GM21529 (cell line): Measurements from ENCODE around the gene NPR1.
"Not testable (repeated sequence)": the region's sequence is repeated elsewhere in the genome, so short reads cannot be mapped to it uniquely, and the experiment has no call there.

Experiments
- ATAC-seq: cut with Tn5 transposase; IDR thresholded peaks from one replicate; pipeline ENCODE4 v1.9.1; 2021; ENCODE audit not compliant: unreplicated experiment

Gene NPR1

DNA sequence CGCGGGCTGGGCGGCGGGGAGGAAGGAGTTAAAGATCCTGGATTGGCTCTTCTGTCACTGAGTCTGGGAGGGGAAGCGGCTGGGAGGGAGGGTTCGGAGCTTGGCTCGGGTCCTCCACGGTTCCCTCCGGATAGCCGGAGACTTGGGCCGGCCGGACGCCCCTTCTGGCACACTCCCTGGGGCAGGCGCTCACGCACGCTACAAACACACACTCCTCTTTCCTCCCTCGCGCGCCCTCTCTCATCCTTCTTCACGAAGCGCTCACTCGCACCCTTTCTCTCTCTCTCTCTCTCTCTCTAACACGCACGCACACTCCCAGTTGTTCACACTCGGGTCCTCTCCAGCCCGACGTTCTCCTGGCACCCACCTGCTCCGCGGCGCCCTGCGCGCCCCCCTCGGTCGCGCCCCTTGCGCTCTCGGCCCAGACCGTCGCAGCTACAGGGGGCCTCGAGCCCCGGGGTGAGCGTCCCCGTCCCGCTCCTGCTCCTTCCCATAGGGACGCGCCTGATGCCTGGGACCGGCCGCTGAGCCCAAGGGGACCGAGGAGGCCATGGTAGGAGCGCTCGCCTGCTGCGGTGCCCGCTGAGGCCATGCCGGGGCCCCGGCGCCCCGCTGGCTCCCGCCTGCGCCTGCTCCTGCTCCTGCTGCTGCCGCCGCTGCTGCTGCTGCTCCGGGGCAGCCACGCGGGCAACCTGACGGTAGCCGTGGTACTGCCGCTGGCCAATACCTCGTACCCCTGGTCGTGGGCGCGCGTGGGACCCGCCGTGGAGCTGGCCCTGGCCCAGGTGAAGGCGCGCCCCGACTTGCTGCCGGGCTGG, at the start of gene NPR1:
TSS of gene NPR1 (plus strand) at position 170 of the 818 bp plus-strand sequence. CDS start at position 591, 421 bp downstream.
- no peak for ATAC-seq

DNA sequence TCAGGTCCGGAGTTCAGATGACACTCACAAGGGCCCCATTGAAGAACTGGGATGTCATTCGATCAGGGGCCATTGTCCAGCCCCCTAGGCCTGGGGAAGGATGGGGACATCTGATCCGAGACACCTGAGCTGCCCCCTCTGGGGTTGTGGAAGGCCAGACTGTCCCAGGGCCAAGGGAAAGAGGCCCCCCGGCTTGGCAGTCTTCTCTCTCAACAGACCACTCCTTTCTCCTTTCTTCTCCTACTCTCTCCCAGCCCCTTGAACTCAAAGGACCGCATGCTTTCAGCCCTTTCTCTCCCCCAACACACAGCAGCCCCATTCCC, 49.2 kb upstream of the NPR1 start:
- ATAC-seq, result no peak

DNA sequence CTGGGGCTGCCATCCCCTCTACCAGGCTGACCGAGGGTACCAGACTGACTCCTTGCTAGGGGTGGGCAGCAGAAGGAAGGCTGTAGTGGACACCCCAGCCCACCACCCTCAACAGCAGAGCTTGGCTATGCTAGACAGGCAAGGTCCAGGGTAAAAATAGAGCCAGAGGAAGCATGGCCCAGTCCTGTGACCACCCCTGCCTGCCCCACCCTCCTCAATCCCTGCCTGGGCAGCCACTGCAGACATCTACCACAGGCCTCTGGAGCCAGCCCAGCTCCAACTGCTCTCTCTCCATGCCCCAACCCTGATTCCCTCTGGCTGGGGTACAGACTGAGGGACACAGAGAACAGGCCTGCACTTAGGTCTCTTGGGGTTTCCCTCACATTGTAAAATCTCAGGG, 48.5 kb upstream of the NPR1 start:
- ATAC-seq, result no peak

DNA sequence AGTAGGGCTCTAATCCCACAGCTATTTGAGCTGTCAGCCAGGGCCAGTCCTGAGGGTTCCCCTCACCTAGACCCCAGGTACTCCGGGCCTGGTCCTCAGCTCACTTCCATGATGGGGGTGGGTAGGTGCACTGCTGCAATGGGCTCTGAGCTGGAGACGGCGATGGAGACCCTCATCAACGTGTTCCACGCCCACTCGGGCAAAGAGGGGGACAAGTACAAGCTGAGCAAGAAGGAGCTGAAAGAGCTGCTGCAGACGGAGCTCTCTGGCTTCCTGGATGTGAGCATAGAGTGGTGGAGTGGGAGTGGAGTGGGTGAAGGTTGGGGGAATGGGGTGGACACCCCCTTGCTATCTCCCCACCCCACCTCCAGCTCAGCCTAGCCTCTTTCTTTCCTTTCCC, 48.1 kb upstream of the NPR1 start:
- no peak for ATAC-seq

DNA sequence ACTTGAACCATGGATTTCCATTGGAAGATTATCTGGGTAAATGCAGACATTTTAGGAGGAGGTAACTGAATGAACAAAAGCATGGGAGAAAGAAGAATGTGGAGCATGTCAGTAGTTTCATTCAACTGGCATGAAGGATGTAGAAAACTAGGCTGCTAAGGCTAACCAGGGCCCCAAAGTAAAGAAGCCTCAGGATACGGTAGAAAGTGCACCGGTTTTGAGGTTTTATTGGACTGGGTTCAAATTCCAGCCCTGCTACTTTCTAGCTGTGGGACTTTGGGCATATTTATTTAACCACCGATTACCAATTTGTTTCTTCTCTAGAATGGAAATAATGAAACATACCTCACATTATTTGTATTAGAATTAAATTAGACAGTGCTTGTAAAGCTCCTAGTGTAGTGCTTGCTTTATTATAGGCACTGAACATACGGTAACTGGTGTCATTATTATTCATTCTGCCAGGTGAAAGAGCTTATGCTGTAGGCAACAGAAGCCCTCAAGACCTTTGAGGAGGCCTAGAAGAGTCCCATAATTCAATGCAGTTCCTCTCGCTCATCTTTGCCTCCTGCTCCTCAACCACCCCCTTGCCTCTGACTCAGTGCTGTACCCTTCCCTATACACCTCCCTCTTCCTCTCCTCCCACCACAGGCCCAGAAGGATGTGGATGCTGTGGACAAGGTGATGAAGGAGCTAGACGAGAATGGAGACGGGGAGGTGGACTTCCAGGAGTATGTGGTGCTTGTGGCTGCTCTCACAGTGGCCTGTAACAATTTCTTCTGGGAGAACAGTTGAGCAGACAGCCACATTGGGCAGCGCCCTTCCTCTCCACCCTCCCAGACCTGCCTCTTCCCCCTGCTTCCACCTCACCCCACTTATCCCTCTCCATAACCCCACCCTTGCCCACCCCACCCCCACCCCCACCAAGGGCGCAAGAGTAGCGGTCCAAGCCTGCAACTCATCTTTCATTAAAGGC, 47.2 kb upstream of the NPR1 start:
- no peak for ATAC-seq

DNA sequence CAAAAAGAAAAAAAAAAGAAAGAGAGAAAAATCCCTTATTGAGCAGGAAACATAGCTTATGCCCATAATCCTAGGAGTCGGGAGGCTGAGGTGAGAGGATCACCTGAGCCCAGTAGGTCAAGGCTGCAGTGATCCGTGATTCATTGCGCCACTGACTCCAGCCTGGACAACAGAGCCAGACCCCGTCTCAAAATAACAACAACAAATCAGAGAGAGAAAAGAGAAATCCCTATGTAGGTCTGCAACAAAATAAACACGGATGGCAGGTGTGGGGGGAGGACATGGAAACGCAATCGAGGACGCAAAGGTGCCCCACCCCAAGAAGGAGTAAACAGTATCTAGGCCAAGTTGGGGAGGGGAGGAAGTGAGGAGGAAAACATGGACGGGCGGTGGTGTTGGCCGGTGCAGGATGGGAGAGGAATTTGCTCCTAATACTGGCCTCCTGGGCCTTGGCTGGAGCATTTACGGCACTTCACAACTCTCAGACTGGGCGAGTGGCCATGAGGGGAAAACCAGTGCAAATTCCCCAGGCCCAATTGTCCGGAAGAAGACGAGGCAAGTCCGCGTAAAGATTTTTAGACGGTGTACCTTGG, 45.2 kb upstream of the NPR1 start:
- no peak for ATAC-seq

DNA sequence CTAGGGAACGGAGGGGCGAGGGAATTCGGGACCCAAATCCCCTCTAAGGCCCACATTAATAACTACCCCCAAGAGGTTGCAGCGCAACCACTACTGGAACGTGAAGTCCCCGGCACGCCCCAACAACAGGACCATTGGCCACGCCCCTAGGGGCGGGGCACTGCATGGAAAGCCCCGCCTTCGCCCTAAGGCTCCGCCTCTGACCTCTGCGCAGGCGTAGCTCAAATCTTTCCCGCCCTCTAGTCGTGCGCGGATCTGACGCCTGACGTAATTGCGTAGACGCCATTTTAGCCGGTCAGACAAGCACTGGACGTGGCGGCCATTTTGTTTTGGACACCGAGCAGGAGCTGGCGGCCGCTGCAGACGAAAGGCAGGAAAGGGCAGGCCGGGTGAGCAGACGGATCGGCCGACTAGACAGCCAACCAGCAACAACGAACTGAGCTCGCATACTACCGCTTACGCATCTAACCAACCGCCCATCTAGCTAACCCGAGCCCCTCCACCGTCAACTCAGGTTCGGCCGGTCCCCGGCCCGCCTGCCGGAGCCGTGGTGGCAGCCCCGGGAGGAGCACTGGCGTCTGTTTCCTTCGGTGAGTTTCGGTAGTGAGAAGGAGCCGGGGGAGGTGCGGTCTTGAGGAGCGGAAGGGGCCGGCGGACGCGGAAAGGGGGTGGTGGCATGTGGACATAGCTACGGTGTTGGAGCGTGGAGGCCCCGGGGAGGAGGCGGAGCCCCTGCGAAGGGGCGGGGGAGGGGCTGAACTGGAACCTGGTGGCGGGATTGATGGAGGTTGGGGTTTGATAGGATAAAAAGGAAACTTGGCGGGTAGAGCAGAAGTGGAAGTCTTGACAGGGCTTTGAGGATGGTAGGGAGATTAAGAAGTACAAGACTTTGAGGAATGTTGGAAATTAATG, 44.5 kb upstream of the NPR1 start, which contains the start of gene CHTOP:
TSS of gene CHTOP (plus strand) at position 313 of the 912 bp plus-strand sequence. CDS start 2,523 bp downstream, outside the sequence.
- peak; percentile 86 for ATAC-seq

DNA sequence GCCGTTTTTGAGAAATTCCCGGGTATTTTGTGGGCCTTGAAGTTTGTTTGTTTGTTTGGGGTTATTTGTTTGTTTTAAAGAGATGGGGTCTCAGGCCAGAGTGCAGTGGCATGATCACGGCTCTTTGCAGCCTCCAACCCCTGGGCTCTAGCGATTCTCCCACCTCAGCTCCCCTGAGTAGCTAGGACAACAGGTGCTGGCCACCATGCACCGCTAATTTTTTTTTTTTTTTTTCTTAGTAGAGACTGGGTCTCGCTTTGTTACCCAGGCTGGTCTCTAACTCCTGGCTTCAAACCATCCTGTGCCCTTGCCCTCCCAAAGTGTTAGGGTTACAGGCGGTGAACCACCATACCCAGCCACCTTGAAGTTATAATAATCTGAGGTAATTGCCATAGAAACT, 42.6 kb upstream of the NPR1 start:
- no peak for ATAC-seq

DNA sequence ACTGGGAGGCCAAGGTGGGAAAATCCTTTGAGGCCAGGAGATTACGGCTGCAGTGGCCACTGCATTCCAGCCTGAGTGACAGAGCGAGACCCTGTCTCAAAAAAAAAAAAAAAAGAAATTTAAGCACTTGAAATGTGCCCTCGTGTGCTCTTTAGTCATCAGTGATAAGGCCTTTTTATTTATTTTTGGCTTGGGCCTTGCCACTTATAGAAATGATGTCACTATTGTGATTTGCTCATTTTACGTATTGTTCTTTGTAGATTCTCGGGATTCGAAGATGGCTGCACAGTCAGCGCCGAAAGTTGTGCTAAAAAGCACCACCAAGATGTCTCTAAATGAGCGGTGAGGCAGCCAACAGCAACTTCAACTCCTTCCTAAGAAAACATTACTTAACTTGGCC, 42.2 kb upstream of the NPR1 start:
- no peak for ATAC-seq

DNA sequence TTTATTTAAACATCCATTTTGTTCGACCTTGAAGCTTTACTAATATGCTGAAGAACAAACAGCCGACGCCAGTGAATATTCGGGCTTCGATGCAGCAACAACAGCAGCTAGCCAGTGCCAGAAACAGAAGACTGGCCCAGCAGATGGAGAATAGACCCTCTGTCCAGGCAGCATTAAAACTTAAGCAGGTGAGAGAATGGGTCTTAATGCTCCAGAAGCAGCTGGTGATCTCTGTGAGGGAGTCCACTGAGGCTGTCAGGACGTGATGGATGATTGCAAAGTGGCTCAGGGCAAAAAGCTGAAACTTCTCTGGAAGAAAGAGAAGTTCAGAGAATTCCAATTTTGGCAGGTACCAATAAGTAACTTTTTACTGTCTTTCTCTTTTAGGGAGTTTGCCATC, 40.2 kb upstream of the NPR1 start:
- no peak for ATAC-seq

DNA sequence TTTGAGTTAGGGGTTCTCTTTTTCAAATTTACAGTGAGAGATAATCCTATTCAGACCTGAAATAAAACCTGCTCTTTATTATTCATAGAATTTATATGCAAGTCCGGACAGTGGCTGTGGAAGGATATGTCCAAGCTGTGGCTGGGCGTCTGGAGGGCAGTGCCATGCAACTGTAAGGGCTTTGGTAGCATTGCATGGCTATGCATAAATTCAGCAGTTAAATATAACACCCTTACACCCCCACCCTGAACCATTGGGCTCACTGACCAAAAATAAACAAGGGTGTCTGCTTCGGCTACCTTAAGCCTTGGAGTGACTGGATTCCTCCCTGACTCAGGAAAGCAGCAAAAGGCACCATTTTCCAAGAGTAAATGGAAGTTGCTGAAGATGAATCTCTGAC, 39.2 kb upstream of the NPR1 start:
- ATAC-seq, result no peak

DNA sequence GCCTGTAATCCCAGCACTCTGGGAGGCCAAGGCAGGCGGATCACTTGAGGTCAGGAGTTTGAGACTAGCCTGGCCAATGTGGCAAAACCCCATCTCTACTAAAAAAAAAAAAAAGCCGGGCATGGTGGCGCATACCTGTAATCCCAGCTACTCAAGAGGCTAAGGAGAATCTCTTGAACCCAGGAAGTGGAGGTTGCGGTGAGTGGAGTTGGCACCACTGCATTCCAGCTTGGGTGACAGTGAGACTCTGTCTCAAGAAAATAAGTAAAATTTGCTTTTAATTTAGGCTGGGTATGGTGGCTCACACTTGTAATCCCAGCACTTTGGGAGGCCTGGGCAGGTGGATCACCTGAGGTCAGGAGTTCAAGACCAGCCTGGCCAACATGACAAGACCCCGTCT, 38.3 kb upstream of the NPR1 start:
- not testable (repeated sequence) for ATAC-seq

DNA sequence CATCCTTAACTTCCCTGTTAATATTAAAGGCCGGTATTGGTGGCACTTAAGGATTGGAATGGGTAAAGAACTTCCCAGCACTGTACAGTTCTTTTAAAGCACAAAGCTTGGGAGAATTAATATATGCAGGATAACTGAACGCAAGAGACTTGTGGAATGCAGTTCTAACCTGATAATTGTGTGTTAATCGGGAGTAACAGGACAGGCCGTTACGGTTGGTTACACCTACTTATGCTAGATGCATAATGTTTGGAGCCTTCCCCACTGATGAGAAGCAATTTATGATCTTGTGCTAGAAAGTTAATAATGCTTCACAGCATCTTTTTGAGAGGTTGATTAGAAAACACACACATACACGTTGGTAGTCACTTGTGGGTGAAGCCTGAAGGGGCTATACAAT, 37.6 kb upstream of the NPR1 start:
- ATAC-seq, result no peak

DNA sequence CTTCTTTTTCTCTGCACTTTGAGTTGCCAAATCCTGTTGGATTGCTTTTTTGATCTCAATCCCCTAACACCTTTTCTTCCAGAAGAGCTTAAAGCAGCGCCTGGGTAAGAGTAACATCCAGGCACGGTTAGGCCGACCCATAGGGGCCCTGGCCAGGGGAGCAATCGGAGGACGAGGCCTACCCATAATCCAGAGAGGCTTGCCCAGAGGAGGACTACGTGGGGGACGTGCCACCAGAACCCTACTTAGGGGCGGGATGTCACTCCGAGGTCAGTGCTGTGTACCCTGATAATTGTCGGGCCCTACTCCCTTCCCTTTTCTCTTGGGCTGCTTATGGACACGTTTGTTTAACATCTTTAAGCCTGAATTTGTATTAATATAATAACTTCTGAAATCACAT, 36.3 kb upstream of the NPR1 start:
- ATAC-seq, result no peak

DNA sequence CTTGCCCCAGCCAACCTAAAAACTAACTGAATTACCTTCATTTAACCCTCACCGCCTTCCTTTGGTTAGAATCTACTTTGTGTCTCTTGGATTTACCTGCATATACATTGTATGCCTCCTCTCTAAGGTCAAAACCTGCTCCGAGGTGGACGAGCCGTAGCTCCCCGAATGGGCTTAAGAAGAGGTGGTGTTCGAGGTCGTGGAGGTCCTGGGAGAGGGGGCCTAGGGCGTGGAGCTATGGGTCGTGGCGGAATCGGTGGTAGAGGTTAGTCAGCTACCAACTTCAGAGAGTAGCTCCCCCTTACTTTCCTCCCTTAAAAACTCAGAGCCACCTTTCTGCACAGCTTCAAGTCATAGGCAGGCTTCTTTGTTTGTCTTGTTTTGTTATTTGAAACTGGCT, 35.4 kb upstream of the NPR1 start:
- ATAC-seq, result no peak

DNA sequence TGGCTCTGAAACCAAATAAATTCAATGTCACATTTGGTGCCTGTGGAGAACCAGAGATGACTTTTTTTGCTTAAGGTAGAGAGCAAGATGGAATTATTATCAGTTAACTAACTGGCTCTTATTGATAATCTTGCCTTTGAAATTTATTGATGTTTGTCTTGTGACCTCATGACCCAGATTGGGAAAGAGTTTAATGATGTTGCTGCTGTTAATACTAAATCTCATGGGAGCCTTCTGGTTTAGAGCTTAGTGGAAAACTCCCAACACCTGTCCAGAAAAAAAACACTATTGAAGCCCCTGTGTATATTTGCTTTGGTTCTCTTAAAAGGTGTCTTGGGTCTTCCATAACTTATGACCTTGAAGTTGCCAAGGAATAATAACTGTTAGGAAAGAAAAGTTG, 34.7 kb upstream of the NPR1 start:
- ATAC-seq, result no peak

DNA sequence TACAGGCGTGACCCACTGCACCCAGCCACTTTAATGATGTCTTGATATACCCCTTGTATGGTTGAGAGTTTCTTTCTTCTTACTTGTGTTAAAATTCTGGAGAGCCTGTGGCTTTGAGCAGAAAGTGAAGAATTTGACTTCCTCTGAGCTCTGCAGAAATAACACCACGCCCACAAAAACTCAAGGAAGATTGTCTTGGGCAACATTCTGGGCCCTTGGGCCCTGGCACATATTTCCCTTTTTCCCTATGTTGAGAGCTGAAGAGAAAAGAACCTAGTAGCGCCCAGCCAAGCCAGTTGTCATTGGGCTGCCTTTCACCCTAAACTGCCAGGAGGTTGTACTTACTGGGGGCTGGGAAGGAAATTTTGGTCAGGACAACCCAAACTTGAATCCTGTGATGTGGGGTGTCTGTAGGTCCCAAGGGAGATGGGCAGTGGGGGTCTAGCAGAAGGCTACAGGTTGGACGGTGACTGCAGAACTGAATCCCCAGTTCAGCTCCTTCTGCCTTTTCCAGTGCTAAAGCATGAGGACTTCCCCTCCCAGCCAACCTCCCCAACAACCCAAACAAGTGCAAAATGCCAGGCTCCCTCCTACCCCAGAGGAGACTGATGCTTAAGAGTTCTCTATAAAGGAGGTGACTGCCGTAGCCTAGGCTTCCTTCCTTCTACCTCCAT, 31.7 kb upstream of the NPR1 start:
- no peak for ATAC-seq

DNA sequence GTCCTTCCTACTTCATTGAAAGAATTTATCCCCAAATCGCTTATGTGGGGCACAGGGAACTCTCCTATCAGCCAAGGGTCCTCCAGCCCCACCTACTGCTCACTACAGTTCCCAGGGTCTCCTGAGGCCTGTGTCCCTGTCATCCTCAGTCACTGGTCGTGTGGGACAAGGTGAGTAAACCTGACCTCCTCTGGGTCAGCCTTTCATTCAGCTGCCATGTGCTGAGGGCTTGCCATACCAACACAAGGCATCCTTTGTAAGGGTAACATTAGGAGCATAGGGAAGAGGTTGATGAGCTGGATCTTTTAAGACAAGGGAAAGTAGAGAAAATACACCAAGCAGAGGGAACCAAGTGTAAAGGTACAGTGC, 31.2 kb upstream of the NPR1 start:
- ATAC-seq, result no peak

DNA sequence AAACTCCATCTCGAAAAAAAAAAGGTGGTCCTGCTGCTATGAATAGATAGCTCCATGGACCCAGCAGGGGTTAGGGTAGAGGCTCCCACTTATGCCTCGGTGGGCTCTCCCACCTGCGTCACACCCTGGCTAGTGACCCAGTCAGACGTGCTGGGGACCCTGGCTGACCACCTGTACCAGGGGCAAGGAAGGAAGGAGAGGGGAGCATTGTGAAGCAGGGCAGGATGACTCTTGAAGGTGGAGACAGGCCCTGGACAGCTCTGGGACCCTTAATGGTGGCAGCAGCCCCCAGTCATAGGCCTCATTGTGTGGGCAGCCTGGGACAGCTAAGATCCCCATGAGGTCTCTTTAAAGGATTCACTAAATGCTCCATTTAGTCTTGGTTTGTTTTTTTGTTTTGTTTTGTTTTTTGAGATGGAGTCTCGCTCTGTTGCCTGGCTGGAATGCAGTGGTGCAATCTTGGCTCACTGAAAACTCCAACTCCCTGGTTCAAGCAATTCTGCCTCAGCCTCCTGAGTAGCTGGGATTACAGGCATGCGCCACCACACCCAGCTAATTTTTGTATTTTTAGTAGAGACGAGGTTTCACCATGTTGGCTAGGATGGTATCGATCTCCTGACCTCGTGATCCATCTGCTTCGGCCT, 30.4 kb upstream of the NPR1 start:
- no peak for ATAC-seq
